ENCODE data around the gene POU6F2.

The POU6F2 gene

DNA sequence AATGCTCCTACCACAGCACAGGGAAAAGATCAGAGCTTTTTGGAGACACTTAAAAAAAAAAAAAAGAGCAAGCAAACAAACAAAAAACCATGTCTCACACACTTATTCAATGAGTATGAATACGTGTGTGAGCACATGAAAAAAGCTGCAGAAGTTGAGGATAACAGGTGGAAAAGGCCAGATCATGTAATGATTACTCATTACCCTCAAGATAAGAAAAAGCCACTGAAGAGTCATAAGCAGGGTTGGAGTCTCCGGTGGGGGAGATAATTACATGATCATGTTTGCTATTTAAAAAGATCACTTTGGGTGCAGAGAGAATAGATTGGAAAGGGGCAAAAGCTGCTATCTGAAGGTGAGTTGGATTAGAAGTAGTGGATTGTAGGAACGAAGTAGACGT, 77.0 kb downstream of the POU6F2 start:
- no peak overlapping the region for H3K27ac ChIP-seq (ENCODE audit: low read depth in 2 of 2, low read length in 2 of 2)
- H3K4me3 ChIP-seq (ENCODE audit: low read length in 2 of 2) = no peak overlapping the region
- no peaks in the 10 kb centered on the region for H3K36me3 ChIP-seq (ENCODE audit: control insufficient read depth in 2 of 2, insufficient read depth in 2 of 2, low read length in 2 of 2)
- no peaks in the 10 kb centered on the region for H3K4me1 ChIP-seq (ENCODE audit: control insufficient read depth in 2 of 2, insufficient read depth in 2 of 2, low read length in 2 of 2)
- H3K9me3 ChIP-seq (ENCODE audit: control insufficient read depth in 2 of 2, low read length in 2 of 2) = peaks cover 0 to 2% of the 10 kb centered on the region in 2 donors
- no peaks in the 10 kb centered on the region for H3K27me3 ChIP-seq (ENCODE audit: control insufficient read depth in 2 of 2, insufficient read depth in 2 of 2, low read length in 2 of 2)
- no peak overlapping the region for H3K9ac ChIP-seq (ENCODE audit: low read depth in 1 of 2, low read length in 2 of 2)

- Histone ChIP-seq H3K9ac (ENCODE audit: low read depth in 1 of 2, low read length in 2 of 2) (no peak overlapping the region), H3K4me3 (ENCODE audit: low read length in 2 of 2) (no peak overlapping the region), H3K9me3 (ENCODE audit: control insufficient read depth in 2 of 2, low read length in 2 of 2) (peaks cover 0 to 2% of the 10 kb centered on the region in 2 donors), H3K27ac (ENCODE audit: low read depth in 2 of 2, low read length in 2 of 2) (no peak overlapping the region), H3K4me1 (ENCODE audit: control insufficient read depth in 2 of 2, insufficient read depth in 2 of 2, low read length in 2 of 2) (no peaks in the 10 kb centered on the region), H3K27me3 (ENCODE audit: control insufficient read depth in 2 of 2, insufficient read depth in 2 of 2, low read length in 2 of 2) (no peaks in the 10 kb centered on the region), H3K36me3 (ENCODE audit: control insufficient read depth in 2 of 2, insufficient read depth in 2 of 2, low read length in 2 of 2) (no peaks in the 10 kb centered on the region)
Measured at GRCh38 chr7:39056153-39056552, 78.4 kb downstream of the POU6F2 start.

- Histone ChIP-seq H3K9ac (ENCODE audit: low read depth in 1 of 2, low read length in 2 of 2) (no peak overlapping the region), H3K27ac (ENCODE audit: low read depth in 2 of 2, low read length in 2 of 2) (no peak overlapping the region), H3K4me3 (ENCODE audit: low read length in 2 of 2) (no peak overlapping the region), H3K36me3 (ENCODE audit: control insufficient read depth in 2 of 2, insufficient read depth in 2 of 2, low read length in 2 of 2) (no peaks in the 10 kb centered on the region), H3K4me1 (ENCODE audit: control insufficient read depth in 2 of 2, insufficient read depth in 2 of 2, low read length in 2 of 2) (no peaks in the 10 kb centered on the region), H3K9me3 (ENCODE audit: control insufficient read depth in 2 of 2, low read length in 2 of 2) (no peaks in the 10 kb centered on the region), H3K27me3 (ENCODE audit: control insufficient read depth in 2 of 2, insufficient read depth in 2 of 2, low read length in 2 of 2) (no peaks in the 10 kb centered on the region)
Measured at GRCh38 chr7:39062811-39063210, 85.1 kb downstream of the POU6F2 start.

- no peaks in the 10 kb centered on the region for H3K36me3 ChIP-seq (ENCODE audit: control insufficient read depth in 2 of 2, insufficient read depth in 2 of 2, low read length in 2 of 2)
Measured at GRCh38 chr7:39069031-39069430, 91.3 kb downstream of the POU6F2 start.

GRCh38 chr7:39069896-39070881, 92.5 kb downstream of the POU6F2 start:
- H3K27me3 ChIP-seq (ENCODE audit: control insufficient read depth in 2 of 2, insufficient read depth in 2 of 2, low read length in 2 of 2) = no peaks in the 10 kb centered on the region
- no peak overlapping the region for H3K9ac ChIP-seq (ENCODE audit: low read depth in 1 of 2, low read length in 2 of 2)
- H3K9me3 ChIP-seq (ENCODE audit: control insufficient read depth in 2 of 2, low read length in 2 of 2) = no peaks in the 10 kb centered on the region
- H3K27ac ChIP-seq (ENCODE audit: low read depth in 2 of 2, low read length in 2 of 2) = no peak overlapping the region
- no peaks in the 10 kb centered on the region for H3K4me1 ChIP-seq (ENCODE audit: control insufficient read depth in 2 of 2, insufficient read depth in 2 of 2, low read length in 2 of 2)
- H3K4me3 ChIP-seq (ENCODE audit: low read length in 2 of 2) = no peak overlapping the region
- no peaks in the 10 kb centered on the region for H3K36me3 ChIP-seq (ENCODE audit: control insufficient read depth in 2 of 2, insufficient read depth in 2 of 2, low read length in 2 of 2)

More at GRCh38 chr7:39069031-39069430, 91.3 kb downstream of the POU6F2 start:
- H3K4me3 ChIP-seq (ENCODE audit: low read length in 2 of 2) = no peak overlapping the region
- no peaks in the 10 kb centered on the region for H3K27me3 ChIP-seq (ENCODE audit: control insufficient read depth in 2 of 2, insufficient read depth in 2 of 2, low read length in 2 of 2)
- H3K27ac ChIP-seq (ENCODE audit: low read depth in 2 of 2, low read length in 2 of 2) = no peak overlapping the region
- H3K9ac ChIP-seq (ENCODE audit: low read depth in 1 of 2, low read length in 2 of 2) = no peak overlapping the region
- no peaks in the 10 kb centered on the region for H3K9me3 ChIP-seq (ENCODE audit: control insufficient read depth in 2 of 2, low read length in 2 of 2)
- no peaks in the 10 kb centered on the region for H3K4me1 ChIP-seq (ENCODE audit: control insufficient read depth in 2 of 2, insufficient read depth in 2 of 2, low read length in 2 of 2)

- Histone ChIP-seq H3K27ac (ENCODE audit: low read depth in 2 of 2, low read length in 2 of 2) (no peak overlapping the region), H3K4me1 (ENCODE audit: control insufficient read depth in 2 of 2, insufficient read depth in 2 of 2, low read length in 2 of 2) (no peaks in the 10 kb centered on the region)
Measured at GRCh38 chr7:39071116-39071515, 93.4 kb downstream of the POU6F2 start.

GRCh38 chr7:39073432-39073831, 95.7 kb downstream of the POU6F2 start:
- Histone ChIP-seq H3K9me3 (ENCODE audit: control insufficient read depth in 2 of 2, low read length in 2 of 2) (no peaks in the 10 kb centered on the region), H3K27me3 (ENCODE audit: control insufficient read depth in 2 of 2, insufficient read depth in 2 of 2, low read length in 2 of 2) (no peaks in the 10 kb centered on the region), H3K4me3 (ENCODE audit: low read length in 2 of 2) (no peak overlapping the region), H3K9ac (ENCODE audit: low read depth in 1 of 2, low read length in 2 of 2) (no peak overlapping the region), H3K4me1 (ENCODE audit: control insufficient read depth in 2 of 2, insufficient read depth in 2 of 2, low read length in 2 of 2) (no peaks in the 10 kb centered on the region), H3K27ac (ENCODE audit: low read depth in 2 of 2, low read length in 2 of 2) (no peak overlapping the region), H3K36me3 (ENCODE audit: control insufficient read depth in 2 of 2, insufficient read depth in 2 of 2, low read length in 2 of 2) (no peaks in the 10 kb centered on the region)

More at GRCh38 chr7:39071116-39071515, 93.4 kb downstream of the POU6F2 start:
- Histone ChIP-seq H3K27me3 (ENCODE audit: control insufficient read depth in 2 of 2, insufficient read depth in 2 of 2, low read length in 2 of 2) (no peaks in the 10 kb centered on the region), H3K4me3 (ENCODE audit: low read length in 2 of 2) (no peak overlapping the region), H3K9me3 (ENCODE audit: control insufficient read depth in 2 of 2, low read length in 2 of 2) (no peaks in the 10 kb centered on the region), H3K36me3 (ENCODE audit: control insufficient read depth in 2 of 2, insufficient read depth in 2 of 2, low read length in 2 of 2) (no peaks in the 10 kb centered on the region), H3K9ac (ENCODE audit: low read depth in 1 of 2, low read length in 2 of 2) (no peak overlapping the region)

DNA sequence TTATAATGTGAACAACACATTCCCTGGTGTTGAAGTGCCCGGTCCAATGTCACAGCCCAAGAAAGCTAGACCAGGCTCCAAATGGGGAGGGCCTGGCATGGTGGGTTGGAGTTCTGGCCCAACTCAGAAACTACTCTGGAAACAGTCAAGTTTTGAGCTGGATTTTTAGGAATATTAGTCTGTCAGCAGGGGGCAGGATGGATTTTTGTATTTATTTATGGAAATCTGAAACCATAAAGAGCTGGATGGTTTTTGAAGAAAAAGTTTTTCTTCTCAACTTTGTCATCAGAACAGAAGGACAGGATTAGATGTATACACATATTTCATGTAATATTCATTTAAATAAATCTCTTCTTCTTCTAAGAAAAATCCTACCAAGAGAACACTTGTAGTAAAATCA, 97.5 kb downstream of the POU6F2 start:
- no peaks in the 10 kb centered on the region for H3K9me3 ChIP-seq (ENCODE audit: control insufficient read depth in 2 of 2, low read length in 2 of 2)
- no peaks in the 10 kb centered on the region for H3K4me1 ChIP-seq (ENCODE audit: control insufficient read depth in 2 of 2, insufficient read depth in 2 of 2, low read length in 2 of 2)
- H3K9ac ChIP-seq (ENCODE audit: low read depth in 1 of 2, low read length in 2 of 2) = no peak overlapping the region
- H3K27ac ChIP-seq (ENCODE audit: low read depth in 2 of 2, low read length in 2 of 2) = no peak overlapping the region
- H3K36me3 ChIP-seq (ENCODE audit: control insufficient read depth in 2 of 2, insufficient read depth in 2 of 2, low read length in 2 of 2) = no peaks in the 10 kb centered on the region
- H3K27me3 ChIP-seq (ENCODE audit: control insufficient read depth in 2 of 2, insufficient read depth in 2 of 2, low read length in 2 of 2) = no peaks in the 10 kb centered on the region
- H3K4me3 ChIP-seq (ENCODE audit: low read length in 2 of 2) = no peak overlapping the region

- no peak overlapping the region for H3K27ac ChIP-seq (ENCODE audit: low read depth in 2 of 2, low read length in 2 of 2)
- H3K9me3 ChIP-seq (ENCODE audit: control insufficient read depth in 2 of 2, low read length in 2 of 2) = no peaks in the 10 kb centered on the region
- no peaks in the 10 kb centered on the region for H3K4me1 ChIP-seq (ENCODE audit: control insufficient read depth in 2 of 2, insufficient read depth in 2 of 2, low read length in 2 of 2)
- H3K4me3 ChIP-seq (ENCODE audit: low read length in 2 of 2) = no peak overlapping the region
- no peaks in the 10 kb centered on the region for H3K36me3 ChIP-seq (ENCODE audit: control insufficient read depth in 2 of 2, insufficient read depth in 2 of 2, low read length in 2 of 2)
- H3K9ac ChIP-seq (ENCODE audit: low read depth in 1 of 2, low read length in 2 of 2) = no peak overlapping the region
- H3K27me3 ChIP-seq (ENCODE audit: control insufficient read depth in 2 of 2, insufficient read depth in 2 of 2, low read length in 2 of 2) = peaks cover 0 to 8% of the 10 kb centered on the region in 2 donors
Measured at GRCh38 chr7:39083781-39084180, 106.1 kb downstream of the POU6F2 start.

DNA sequence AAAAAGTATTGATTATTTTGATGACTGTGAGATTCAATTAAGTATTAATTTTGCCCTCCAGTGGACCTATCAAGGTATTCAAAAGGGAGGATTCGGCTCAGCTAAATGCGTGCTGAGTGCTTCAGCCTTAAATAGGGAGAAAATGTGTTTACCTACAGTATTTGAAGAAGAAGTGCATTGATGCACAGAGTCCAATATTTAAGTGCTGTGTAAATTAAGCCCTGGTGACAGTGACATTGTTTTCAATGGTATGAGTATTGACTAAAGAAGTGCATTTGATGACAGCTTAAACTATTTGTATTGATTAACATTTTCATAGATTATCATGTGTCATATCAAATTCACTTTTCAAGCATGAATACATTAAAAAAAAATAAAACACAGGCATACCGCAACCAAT, 106.6 kb downstream of the POU6F2 start:
- Histone ChIP-seq H3K9me3 (ENCODE audit: control insufficient read depth in 2 of 2, low read length in 2 of 2) (no peaks in the 10 kb centered on the region), H3K27me3 (ENCODE audit: control insufficient read depth in 2 of 2, insufficient read depth in 2 of 2, low read length in 2 of 2) (peaks cover 0 to 8% of the 10 kb centered on the region in 2 donors), H3K9ac (ENCODE audit: low read depth in 1 of 2, low read length in 2 of 2) (no peak overlapping the region), H3K36me3 (ENCODE audit: control insufficient read depth in 2 of 2, insufficient read depth in 2 of 2, low read length in 2 of 2) (no peaks in the 10 kb centered on the region), H3K27ac (ENCODE audit: low read depth in 2 of 2, low read length in 2 of 2) (no peak overlapping the region), H3K4me1 (ENCODE audit: control insufficient read depth in 2 of 2, insufficient read depth in 2 of 2, low read length in 2 of 2) (no peaks in the 10 kb centered on the region), H3K4me3 (ENCODE audit: low read length in 2 of 2) (no peak overlapping the region)
